Measurements from ENCODE around the gene FAM25C.
"Not testable (repeated sequence)": the region's sequence is repeated elsewhere in the genome, so short reads cannot be mapped to it uniquely, and the experiment has no call there.

The FAM25C gene

DNA sequence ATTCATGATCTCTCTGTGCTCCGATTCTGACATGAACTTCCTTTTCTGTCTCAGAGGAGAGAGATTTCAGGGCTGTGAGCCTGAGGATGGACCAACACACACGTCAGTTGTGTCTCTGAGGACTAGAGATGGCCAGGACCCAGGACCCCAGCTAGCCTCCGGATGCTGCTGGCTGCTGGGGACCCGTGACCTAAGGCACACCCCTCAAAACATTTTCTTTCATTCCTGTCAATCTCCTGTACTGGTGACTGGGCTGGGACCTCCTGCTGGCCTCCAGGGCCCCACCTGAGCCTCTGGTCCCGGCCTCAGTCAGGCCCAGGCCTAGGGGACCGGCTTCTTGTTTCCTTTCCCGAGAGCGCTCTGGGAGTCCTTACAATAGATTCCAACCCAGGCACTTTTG, 42.4 kb downstream of the FAM25C start:
- not testable (repeated sequence) for DNase-seq (ENCODE audit: low read depth)

DNA sequence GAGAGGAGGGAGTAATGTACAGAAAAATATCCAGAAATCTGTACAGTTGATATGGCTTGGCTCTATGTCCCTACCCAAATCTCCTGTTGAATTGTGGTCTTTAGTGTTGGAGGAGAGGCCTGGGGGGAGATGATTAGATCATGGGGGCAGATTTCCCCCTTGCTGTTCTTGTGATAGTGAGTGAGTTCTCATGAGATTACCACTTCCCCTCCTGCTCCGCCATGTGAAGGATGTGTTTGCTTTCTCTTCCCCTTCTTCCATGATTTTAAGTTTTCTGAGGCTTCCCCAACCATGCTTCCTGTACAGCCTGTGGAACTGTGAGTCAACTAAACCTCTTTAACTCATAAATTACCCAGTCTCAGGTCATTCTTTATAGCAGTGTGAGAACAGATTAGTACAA, 52.2 kb downstream of the FAM25C start:
- DNase-seq (ENCODE audit: low read depth), result not testable (repeated sequence)
